Rectal smooth muscle tissue (tissue), 1 donor: Measurements from ENCODE around the gene ADAMTS6.

ENCODE experiments used
- H3K27ac ChIP-seq: one replicate; pipeline ENCODE4 v1.7.0; 2013; ENCODE audit warnings: low read depth, low read length, inconsistent platforms
- H3K27me3 ChIP-seq: one replicate; pipeline ENCODE4 v1.7.0; 2013; ENCODE audit warnings: low read length; ENCODE audit not compliant: control insufficient read depth, insufficient read depth
- H3K36me3 ChIP-seq: one replicate; pipeline ENCODE4 v1.7.0; 2013; ENCODE audit warnings: low read length; ENCODE audit not compliant: control insufficient read depth, insufficient read depth
- H3K4me1 ChIP-seq: one replicate; pipeline ENCODE4 v1.7.0; 2013; ENCODE audit warnings: low read length; ENCODE audit not compliant: control insufficient read depth, insufficient read depth
- H3K4me3 ChIP-seq: one replicate; pipeline ENCODE4 v1.7.0; 2013; ENCODE audit warnings: low read length
- H3K9ac ChIP-seq: one replicate; pipeline ENCODE4 v1.7.0; 2013; ENCODE audit warnings: low read length

ADAMTS6 gene

GRCh38 chr5:65482736-65483545 lies 1.2 kb upstream of the ADAMTS6 start:
- peaks cover 15% of the 10 kb centered on the region for H3K4me1 ChIP-seq
- no peaks in the 10 kb centered on the region for H3K27me3 ChIP-seq
- H3K27ac ChIP-seq, result peak overlapping the region; percentile 78
- H3K9ac ChIP-seq, result peak overlapping the region; percentile 32
- H3K4me3 ChIP-seq, result peak overlapping the region; percentile 80
- H3K36me3 ChIP-seq, result no peaks in the 10 kb centered on the region

DNA sequence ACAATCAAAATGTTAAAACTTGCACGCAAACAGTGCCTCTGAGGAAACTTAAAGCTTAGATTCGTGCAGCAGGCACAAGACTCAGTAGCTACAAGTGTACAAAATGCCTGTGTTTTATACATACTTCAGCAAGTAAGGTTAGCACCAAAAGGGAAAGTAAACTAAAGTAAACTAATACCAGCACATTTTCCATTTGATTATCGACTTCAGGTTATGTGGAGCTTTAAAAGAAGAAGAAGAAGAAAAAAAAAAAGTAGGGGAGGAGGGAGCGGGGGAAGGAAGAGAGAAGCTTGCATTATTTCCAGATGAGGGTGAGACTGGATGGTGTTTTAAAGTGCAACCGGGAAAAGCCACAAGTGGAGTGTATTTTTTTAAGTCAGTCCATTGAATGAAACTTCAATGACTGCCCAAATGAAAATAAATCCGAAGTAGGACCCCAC lies 596 bp upstream of the ADAMTS6 start:
- no peak overlapping the region for H3K9ac ChIP-seq
- H3K27ac ChIP-seq, result peak overlapping the region; percentile 78
- H3K4me3 ChIP-seq, result peak overlapping the region; percentile 80
- no peaks in the 10 kb centered on the region for H3K27me3 ChIP-seq
- H3K4me1 ChIP-seq, result peaks cover 15% of the 10 kb centered on the region
- no peaks in the 10 kb centered on the region for H3K36me3 ChIP-seq

DNA sequence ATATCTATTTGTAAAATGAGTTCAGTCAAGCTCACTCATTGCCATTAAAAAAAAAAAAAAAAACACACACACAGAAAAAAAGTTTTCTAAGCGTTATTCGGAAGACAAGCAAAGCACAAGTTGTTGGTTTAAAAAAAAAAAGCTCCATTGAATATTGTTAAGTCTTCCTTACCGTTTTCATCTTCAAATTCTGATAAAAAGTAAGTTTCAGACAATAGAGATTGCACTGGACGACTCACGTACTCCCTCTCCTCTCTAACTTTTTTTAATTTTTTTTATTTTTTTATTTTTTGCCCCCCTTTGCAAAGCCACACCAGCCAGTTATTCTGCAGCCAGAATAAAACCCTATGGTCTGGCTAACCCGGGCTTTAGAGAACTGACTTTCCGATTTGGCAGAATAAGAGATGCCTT lies 544 bp downstream of the ADAMTS6 start:
- Histone ChIP-seq H3K4me3 (peak overlapping the region; percentile 80), H3K27ac (peak overlapping the region; percentile 78), H3K27me3 (no peaks in the 10 kb centered on the region)

GRCh38 chr5:65480306-65480865 lies 1.3 kb downstream of the ADAMTS6 start:
- Histone ChIP-seq H3K4me1 (peaks cover 15% of the 10 kb centered on the region), H3K27me3 (no peaks in the 10 kb centered on the region), H3K4me3 (peak overlapping the region; percentile 80), H3K9ac (peak overlapping the region; percentile 32), H3K36me3 (no peaks in the 10 kb centered on the region), H3K27ac (peak overlapping the region; percentile 81)

More for the DNA sequence above, 544 bp downstream of the ADAMTS6 start:
- Histone ChIP-seq H3K9ac (peak overlapping the region; percentile 16), H3K36me3 (no peaks in the 10 kb centered on the region), H3K4me1 (peaks cover 15% of the 10 kb centered on the region)

GRCh38 chr5:65479527-65479926 lies 2.2 kb downstream of the ADAMTS6 start:
- H3K9ac ChIP-seq, result no peak overlapping the region
- H3K27ac ChIP-seq, result peak overlapping the region; percentile 81
- H3K4me3 ChIP-seq, result peak overlapping the region; percentile 80
- no peaks in the 10 kb centered on the region for H3K27me3 ChIP-seq
- peaks cover 15% of the 10 kb centered on the region for H3K4me1 ChIP-seq
- no peaks in the 10 kb centered on the region for H3K36me3 ChIP-seq

GRCh38 chr5:65478336-65478735 lies 3.4 kb downstream of the ADAMTS6 start:
- Histone ChIP-seq H3K9ac (no peak overlapping the region), H3K4me1 (peaks cover 13% of the 10 kb centered on the region), H3K27ac (no peak overlapping the region), H3K4me3 (no peak overlapping the region), H3K27me3 (no peaks in the 10 kb centered on the region), H3K36me3 (no peaks in the 10 kb centered on the region)

DNA sequence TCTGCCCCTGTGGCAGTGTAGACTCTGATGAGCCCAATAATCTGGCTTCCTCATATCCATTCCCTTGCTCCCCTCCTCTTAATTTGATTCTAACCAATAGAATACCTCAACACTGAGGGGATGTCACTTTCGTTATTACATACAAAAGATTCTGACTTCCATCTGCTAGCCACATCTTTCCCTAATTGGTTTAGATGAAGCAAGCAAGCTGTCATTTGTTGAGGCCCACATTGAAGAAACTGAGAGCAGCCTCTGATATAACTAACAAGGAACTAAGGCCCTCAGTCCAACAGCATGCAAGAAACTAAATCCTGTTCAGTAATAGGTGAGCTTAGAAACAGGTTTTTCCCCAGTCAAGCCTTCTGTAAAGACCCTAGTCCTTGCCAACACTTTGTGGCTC lies 5.8 kb downstream of the ADAMTS6 start:
- Histone ChIP-seq H3K27me3 (no peaks in the 10 kb centered on the region), H3K36me3 (no peaks in the 10 kb centered on the region), H3K4me3 (no peak overlapping the region), H3K27ac (no peak overlapping the region), H3K4me1 (peaks cover 10% of the 10 kb centered on the region), H3K9ac (no peak overlapping the region)

GRCh38 chr5:65475336-65475735 lies 6.4 kb downstream of the ADAMTS6 start:
- Histone ChIP-seq H3K4me3 (no peak overlapping the region), H3K27me3 (no peaks in the 10 kb centered on the region), H3K27ac (no peak overlapping the region)

GRCh38 chr5:65474130-65474711 lies 7.5 kb downstream of the ADAMTS6 start:
- Histone ChIP-seq H3K9ac (no peak overlapping the region), H3K36me3 (no peaks in the 10 kb centered on the region), H3K4me1 (peaks cover 3% of the 10 kb centered on the region), H3K27ac (no peak overlapping the region), H3K4me3 (no peak overlapping the region), H3K27me3 (no peaks in the 10 kb centered on the region)

More at GRCh38 chr5:65475336-65475735, 6.4 kb downstream of the ADAMTS6 start:
- no peak overlapping the region for H3K9ac ChIP-seq
- H3K4me1 ChIP-seq, result peaks cover 10% of the 10 kb centered on the region
- H3K36me3 ChIP-seq, result no peaks in the 10 kb centered on the region

DNA sequence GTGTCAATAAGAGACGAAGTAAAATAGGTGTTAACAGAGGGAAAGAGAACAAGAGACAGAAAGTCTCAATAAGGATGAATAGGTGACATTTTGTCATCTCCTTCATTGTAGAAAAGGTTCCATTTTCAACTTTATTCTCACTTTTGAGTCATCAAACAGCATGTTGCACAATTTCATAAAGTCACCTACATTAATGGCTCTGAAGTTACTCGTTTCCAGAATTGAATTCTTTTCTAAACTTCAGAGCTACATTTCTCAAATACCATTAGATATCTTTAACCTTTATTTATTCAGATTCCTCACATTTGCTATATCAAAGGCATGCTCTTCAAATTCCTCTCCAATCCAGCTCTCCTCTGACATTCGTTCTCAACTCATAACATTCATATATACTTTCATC lies 13.1 kb downstream of the ADAMTS6 start:
- no peaks in the 10 kb centered on the region for H3K27me3 ChIP-seq
- H3K27ac ChIP-seq, result no peak overlapping the region
- no peak overlapping the region for H3K9ac ChIP-seq
- H3K4me3 ChIP-seq, result no peak overlapping the region
- no peaks in the 10 kb centered on the region for H3K36me3 ChIP-seq
- no peaks in the 10 kb centered on the region for H3K4me1 ChIP-seq

DNA sequence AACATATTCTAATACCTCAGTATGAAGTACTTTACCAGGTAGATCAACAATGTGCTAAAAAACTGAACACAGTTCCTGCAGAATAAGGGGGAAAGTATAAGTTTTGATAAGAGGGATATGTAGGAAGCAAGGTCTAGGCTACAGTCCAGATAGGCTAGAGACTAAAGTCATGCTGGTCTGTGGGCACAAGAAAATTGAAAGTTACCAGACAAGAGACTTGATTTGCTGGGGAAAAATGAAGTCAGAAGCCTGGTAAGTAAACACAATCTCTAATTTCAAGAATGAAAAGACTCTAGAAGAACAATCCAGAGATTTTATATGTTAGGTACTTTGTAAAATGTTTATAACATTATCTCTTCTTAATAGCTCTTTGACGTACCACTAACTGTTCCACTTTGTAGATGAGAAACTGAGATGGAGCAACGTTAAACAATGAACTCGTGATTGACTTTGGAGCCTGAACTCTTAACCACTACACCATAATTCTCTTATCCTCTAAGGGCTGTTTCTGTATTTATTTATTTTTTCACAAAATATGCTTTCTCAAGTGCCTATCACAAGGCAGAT lies 19.5 kb downstream of the ADAMTS6 start:
- no peak overlapping the region for H3K27ac ChIP-seq

GRCh38 chr5:65461490-65461889 lies 20.2 kb downstream of the ADAMTS6 start:
- no peaks in the 10 kb centered on the region for H3K4me1 ChIP-seq

More for the DNA sequence above, 19.5 kb downstream of the ADAMTS6 start:
- Histone ChIP-seq H3K27me3 (no peaks in the 10 kb centered on the region), H3K4me3 (no peak overlapping the region), H3K9ac (no peak overlapping the region), H3K4me1 (no peaks in the 10 kb centered on the region), H3K36me3 (no peaks in the 10 kb centered on the region)

More at GRCh38 chr5:65461490-65461889, 20.2 kb downstream of the ADAMTS6 start:
- Histone ChIP-seq H3K27ac (no peak overlapping the region), H3K4me3 (no peak overlapping the region), H3K9ac (no peak overlapping the region), H3K27me3 (no peaks in the 10 kb centered on the region), H3K36me3 (no peaks in the 10 kb centered on the region)
